ENCODE measurements around the gene AGTRAP. TPM values are rescaled to one million over a fixed set of nuclear protein-coding genes. Genes with fewer than 3 reads are reported as not detected.

The AGTRAP gene
- total and polyA plus RNA-seq, 9 of the 15 experiments (the other 6 are each of a cell fraction or from before 2014, with no cell fraction given): 26.8 to 105 (median 57.5) TPM

- no peak for TF ChIP-seq ZNF76 (CRISPR knock-in tag; IDR thresholded peaks at IDR 0.05; ENCODE audit: borderline replicate concordance)
- TF ChIP-seq, protein P1, sequence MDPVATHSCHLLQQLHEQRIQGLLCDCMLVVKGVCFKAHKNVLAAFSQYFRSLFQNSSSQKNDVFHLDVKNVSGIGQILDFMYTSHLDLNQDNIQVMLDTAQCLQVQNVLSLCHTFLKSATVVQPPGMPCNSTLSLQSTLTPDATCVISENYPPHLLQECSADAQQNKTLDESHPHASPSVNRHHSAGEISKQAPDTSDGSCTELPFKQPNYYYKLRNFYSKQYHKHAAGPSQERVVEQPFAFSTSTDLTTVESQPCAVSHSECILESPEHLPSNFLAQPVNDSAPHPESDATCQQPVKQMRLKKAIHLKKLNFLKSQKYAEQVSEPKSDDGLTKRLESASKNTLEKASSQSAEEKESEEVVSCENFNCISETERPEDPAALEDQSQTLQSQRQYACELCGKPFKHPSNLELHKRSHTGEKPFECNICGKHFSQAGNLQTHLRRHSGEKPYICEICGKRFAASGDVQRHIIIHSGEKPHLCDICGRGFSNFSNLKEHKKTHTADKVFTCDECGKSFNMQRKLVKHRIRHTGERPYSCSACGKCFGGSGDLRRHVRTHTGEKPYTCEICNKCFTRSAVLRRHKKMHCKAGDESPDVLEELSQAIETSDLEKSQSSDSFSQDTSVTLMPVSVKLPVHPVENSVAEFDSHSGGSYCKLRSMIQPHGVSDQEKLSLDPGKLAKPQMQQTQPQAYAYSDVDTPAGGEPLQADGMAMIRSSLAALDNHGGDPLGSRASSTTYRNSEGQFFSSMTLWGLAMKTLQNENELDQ (CRISPR knock-in tag; IDR thresholded peaks at IDR 0.05; ENCODE audit: borderline replicate concordance): no peak
- no peak for TF ChIP-seq MCM3 (IDR thresholded peaks at IDR 0.05)
- TF ChIP-seq, protein P2, sequence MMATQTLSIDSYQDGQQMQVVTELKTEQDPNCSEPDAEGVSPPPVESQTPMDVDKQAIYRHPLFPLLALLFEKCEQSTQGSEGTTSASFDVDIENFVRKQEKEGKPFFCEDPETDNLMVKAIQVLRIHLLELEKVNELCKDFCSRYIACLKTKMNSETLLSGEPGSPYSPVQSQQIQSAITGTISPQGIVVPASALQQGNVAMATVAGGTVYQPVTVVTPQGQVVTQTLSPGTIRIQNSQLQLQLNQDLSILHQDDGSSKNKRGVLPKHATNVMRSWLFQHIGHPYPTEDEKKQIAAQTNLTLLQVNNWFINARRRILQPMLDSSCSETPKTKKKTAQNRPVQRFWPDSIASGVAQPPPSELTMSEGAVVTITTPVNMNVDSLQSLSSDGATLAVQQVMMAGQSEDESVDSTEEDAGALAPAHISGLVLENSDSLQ (IDR thresholded peaks at IDR 0.05): no peak
- no peak for TF ChIP-seq ZBTB40 (IDR thresholded peaks at IDR 0.05)
- TF ChIP-seq ZBTB40 (CRISPR knock-in tag; IDR thresholded peaks at IDR 0.05): no peak
- no peak for TF ChIP-seq STAG1 (CRISPR knock-in tag; IDR thresholded peaks at IDR 0.05; ENCODE audit: borderline replicate concordance)
- TF ChIP-seq ZFX (CRISPR knock-in tag; IDR thresholded peaks at IDR 0.05): no peak
- TF ChIP-seq ESRRA (IDR thresholded peaks at IDR 0.05; ENCODE audit: borderline replicate concordance, low read depth): no peak
- TF ChIP-seq SPI1 (IDR thresholded peaks at IDR 0.05; ENCODE audit: borderline replicate concordance, low read depth, low read length): peak; percentile 73; the same call in 1 of the 2 replicates
- no peak for TF ChIP-seq TCFL5 (CRISPR knock-in tag; conservative IDR thresholded peaks at IDR 0.05)
- no peak for TF ChIP-seq ZNF445 (CRISPR knock-in tag; IDR thresholded peaks at IDR 0.05; ENCODE audit: low read depth)
- no peak for TF ChIP-seq ZNF584 (CRISPR knock-in tag; IDR thresholded peaks at IDR 0.05; ENCODE audit: low read depth)
- TF ChIP-seq, protein P3, sequence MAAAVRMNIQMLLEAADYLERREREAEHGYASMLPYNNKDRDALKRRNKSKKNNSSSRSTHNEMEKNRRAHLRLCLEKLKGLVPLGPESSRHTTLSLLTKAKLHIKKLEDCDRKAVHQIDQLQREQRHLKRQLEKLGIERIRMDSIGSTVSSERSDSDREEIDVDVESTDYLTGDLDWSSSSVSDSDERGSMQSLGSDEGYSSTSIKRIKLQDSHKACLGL (CRISPR knock-in tag; IDR thresholded peaks at IDR 0.05; ENCODE audit: borderline replicate concordance, poor library complexity, severe bottlenecking): no peak
These were observed 42.8 kb upstream of the AGTRAP start (continued) for GRCh38 chr1:11693024-11693590.
